ENCODE measurements around the gene F2RL3. TPM values are rescaled to one million over a fixed set of nuclear protein-coding genes. Genes with fewer than 3 reads are reported as not detected.

Gene F2RL3
- total RNA-seq, 1 donor from 2014 or later: not detected

DNA sequence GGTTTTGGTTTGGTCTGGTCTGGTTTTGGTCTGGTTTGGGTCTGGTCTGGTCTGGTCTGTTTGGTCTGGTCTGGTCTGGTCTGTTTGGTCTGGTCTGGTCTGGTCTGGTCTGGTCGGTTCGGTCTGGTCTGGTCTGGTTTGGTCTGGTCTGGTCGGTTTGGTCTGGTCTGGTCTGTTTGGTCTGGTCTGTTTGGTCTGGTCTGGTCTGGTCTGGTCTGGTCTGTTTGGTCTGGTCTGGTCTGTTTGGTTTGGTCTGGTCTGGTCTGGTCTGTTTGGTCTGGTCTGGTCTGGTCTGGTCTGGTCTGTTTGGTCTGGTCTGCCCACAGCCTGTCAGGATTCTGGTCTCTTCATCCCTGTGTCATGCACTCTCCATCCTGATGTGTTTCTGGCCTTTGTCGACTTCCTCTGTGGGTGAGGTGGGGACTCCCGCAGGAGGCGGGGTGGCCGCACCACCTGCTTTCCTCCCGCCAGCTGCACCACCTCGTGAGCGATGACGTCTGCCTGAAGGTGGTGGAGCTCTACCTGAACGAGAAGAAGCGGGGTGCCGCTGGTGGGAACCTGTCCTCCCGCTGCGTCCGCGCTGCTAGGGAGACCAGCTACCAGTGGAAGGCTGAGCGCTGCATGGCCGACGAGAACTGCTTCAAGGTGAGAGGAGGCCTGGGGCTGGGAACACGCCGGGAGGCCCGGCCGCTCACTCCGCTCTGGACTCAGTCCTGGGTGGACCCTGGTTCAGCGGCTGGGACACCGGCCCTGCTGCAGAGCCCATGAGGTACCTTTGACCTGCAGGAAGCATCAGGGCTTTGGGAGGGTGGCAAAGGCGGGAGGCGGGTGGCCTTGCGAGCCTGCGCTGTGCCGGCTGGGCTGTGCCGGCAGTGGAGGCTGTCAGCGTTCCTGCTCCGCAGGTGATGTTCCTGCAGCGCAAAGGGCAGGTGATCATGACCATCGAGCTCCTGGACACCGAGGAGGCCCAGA, 12.9 kb upstream of the F2RL3 start:
- TF ChIP-seq, protein P1, sequence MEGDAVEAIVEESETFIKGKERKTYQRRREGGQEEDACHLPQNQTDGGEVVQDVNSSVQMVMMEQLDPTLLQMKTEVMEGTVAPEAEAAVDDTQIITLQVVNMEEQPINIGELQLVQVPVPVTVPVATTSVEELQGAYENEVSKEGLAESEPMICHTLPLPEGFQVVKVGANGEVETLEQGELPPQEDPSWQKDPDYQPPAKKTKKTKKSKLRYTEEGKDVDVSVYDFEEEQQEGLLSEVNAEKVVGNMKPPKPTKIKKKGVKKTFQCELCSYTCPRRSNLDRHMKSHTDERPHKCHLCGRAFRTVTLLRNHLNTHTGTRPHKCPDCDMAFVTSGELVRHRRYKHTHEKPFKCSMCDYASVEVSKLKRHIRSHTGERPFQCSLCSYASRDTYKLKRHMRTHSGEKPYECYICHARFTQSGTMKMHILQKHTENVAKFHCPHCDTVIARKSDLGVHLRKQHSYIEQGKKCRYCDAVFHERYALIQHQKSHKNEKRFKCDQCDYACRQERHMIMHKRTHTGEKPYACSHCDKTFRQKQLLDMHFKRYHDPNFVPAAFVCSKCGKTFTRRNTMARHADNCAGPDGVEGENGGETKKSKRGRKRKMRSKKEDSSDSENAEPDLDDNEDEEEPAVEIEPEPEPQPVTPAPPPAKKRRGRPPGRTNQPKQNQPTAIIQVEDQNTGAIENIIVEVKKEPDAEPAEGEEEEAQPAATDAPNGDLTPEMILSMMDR (IDR thresholded peaks at IDR 0.05; ENCODE audit: insufficient read depth, low read depth, low read length): no peak
- TF ChIP-seq EZH2 (IDR thresholded peaks at IDR 0.05; ENCODE audit: insufficient read depth, low read length): no peak
- Histone ChIP-seq H3K4me1 (ENCODE audit: insufficient read depth, low read length) (peaks cover 14% of the 10 kb centered on the region), H3K79me2 (ENCODE audit: insufficient read depth, low read length) (peaks cover 29% of the 10 kb centered on the region), H3K27ac (ENCODE audit: low read depth, low read length) (no peak overlapping the region), H3K4me2 (ENCODE audit: low read length) (no peak overlapping the region), H3K36me3 (ENCODE audit: insufficient read depth, low read length) (peaks cover 9% of the 10 kb centered on the region), H3K27me3 (ENCODE audit: insufficient read depth, low read length) (no peaks in the 10 kb centered on the region), H3K9ac (ENCODE audit: low read length) (no peak overlapping the region), H4K20me1 (ENCODE audit: insufficient read depth, low read length) (peaks cover 70% of the 10 kb centered on the region), H3K9me3 (ENCODE audit: insufficient read depth, low read depth, low read length) (no peaks in the 10 kb centered on the region), H3K4me3 (ENCODE audit: insufficient read depth, low read depth, low read length) (no peak overlapping the region), H2AFZ (ENCODE audit: low read depth, low read length) (no peak overlapping the region)
- DNase-seq (ENCODE audit: low read depth) (no peak), FAIRE-seq (no peak)
- Mint-ChIP-seq H3K36me3 (ENCODE audit: low read depth, unreplicated experiment) (peaks cover 48% of the 10 kb centered on the region), H3K9me3 (ENCODE audit: unreplicated experiment) (peaks cover 12% of the 10 kb centered on the region), H3K4me3 (ENCODE audit: unreplicated experiment) (no peak overlapping the region), H3K27ac (ENCODE audit: unreplicated experiment) (peak overlapping the region; percentile 34), H3K27me3 (ENCODE audit: low read depth, unreplicated experiment) (no peaks in the 10 kb centered on the region), H3K4me1 (ENCODE audit: low read depth, unreplicated experiment) (peaks cover 10% of the 10 kb centered on the region)

DNA sequence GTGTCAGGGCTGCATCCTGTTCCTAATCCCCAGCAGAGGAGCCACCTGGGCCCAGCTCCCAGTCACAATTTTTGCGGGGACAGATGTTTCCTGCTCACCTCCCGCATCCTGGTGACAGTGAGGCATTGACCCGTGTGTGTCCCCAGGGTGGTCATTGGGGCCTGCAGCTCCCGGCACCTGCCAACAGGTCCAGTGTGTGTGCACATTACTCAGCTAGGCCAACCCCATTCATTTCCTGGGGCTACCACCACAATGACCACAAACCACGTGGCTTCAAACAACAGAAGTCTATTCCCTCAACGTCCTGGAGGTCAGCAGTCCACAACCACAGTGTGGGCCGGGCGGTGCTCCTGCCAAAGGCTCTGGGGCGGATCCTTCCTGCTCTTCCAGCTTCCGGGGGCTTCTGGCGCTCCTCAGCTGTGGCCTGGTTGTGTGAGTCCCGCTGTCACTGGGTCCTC, 11.9 kb upstream of the F2RL3 start:
- no peak overlapping the region for H3K9ac ChIP-seq (ENCODE audit: low read length)
- TF ChIP-seq EZH2 (IDR thresholded peaks at IDR 0.05; ENCODE audit: insufficient read depth, low read length): no peak
- H2AFZ ChIP-seq (ENCODE audit: low read depth, low read length): no peak overlapping the region
- no peaks in the 10 kb centered on the region for H3K27me3 Mint-ChIP-seq (ENCODE audit: low read depth, unreplicated experiment)
- H3K36me3 Mint-ChIP-seq (ENCODE audit: low read depth, unreplicated experiment): peaks cover 50% of the 10 kb centered on the region
- H3K27me3 ChIP-seq (ENCODE audit: insufficient read depth, low read length): no peaks in the 10 kb centered on the region
- peak; percentile 84 for DNase-seq (ENCODE audit: low read depth)
- no peak for FAIRE-seq
- peaks cover 10% of the 10 kb centered on the region for H3K4me1 Mint-ChIP-seq (ENCODE audit: low read depth, unreplicated experiment)
- H3K9me3 ChIP-seq (ENCODE audit: insufficient read depth, low read depth, low read length): peaks cover 3% of the 10 kb centered on the region
- H3K4me3 ChIP-seq (ENCODE audit: insufficient read depth, low read depth, low read length): no peak overlapping the region
- peaks cover 63% of the 10 kb centered on the region for H4K20me1 ChIP-seq (ENCODE audit: insufficient read depth, low read length)
- H3K79me2 ChIP-seq (ENCODE audit: insufficient read depth, low read length): peaks cover 29% of the 10 kb centered on the region
- peaks cover 14% of the 10 kb centered on the region for H3K9me3 Mint-ChIP-seq (ENCODE audit: unreplicated experiment)
- peaks cover 14% of the 10 kb centered on the region for H3K4me1 ChIP-seq (ENCODE audit: insufficient read depth, low read length)
- H3K4me2 ChIP-seq (ENCODE audit: low read length): peak overlapping the region; percentile 11
- no peak overlapping the region for H3K4me3 Mint-ChIP-seq (ENCODE audit: unreplicated experiment)
- peaks cover 3% of the 10 kb centered on the region for H3K36me3 ChIP-seq (ENCODE audit: insufficient read depth, low read length)
- H3K27ac Mint-ChIP-seq (ENCODE audit: unreplicated experiment): no peak overlapping the region
- H3K27ac ChIP-seq (ENCODE audit: low read depth, low read length): no peak overlapping the region

DNA sequence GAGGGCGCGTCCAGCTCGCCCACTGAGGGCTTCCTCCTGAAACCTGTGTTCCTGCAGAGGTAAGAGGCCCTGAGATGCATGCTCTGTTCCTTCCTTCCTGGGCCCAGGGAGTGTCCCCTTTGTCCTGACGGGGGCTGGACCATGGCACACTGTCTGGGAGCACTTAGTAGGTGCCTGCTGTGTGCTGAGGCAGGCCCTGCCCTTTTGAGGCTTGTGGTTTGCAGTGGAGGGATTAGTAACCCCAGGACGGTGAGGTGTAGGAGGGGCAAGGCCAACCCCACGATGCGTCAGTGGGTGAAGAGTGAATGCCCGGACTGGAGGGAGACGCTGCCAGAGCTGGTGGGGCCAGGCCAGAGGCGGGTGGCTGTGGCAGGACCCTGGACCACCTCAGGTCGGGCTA, 11.2 kb upstream of the F2RL3 start:
- H3K9me3 Mint-ChIP-seq (ENCODE audit: unreplicated experiment): peaks cover 18% of the 10 kb centered on the region
- Histone ChIP-seq H3K36me3 (ENCODE audit: insufficient read depth, low read length) (peaks cover 2% of the 10 kb centered on the region), H3K27me3 (ENCODE audit: insufficient read depth, low read length) (no peaks in the 10 kb centered on the region), H3K4me1 (ENCODE audit: insufficient read depth, low read length) (peaks cover 14% of the 10 kb centered on the region), H3K9ac (ENCODE audit: low read length) (no peak overlapping the region), H2AFZ (ENCODE audit: low read depth, low read length) (no peak overlapping the region), H3K9me3 (ENCODE audit: insufficient read depth, low read depth, low read length) (peaks cover 4% of the 10 kb centered on the region), H3K27ac (ENCODE audit: low read depth, low read length) (no peak overlapping the region), H3K4me2 (ENCODE audit: low read length) (no peak overlapping the region), H3K4me3 (ENCODE audit: insufficient read depth, low read depth, low read length) (no peak overlapping the region), H3K79me2 (ENCODE audit: insufficient read depth, low read length) (peaks cover 29% of the 10 kb centered on the region), H4K20me1 (ENCODE audit: insufficient read depth, low read length) (peaks cover 57% of the 10 kb centered on the region)
- peaks cover 51% of the 10 kb centered on the region for H3K36me3 Mint-ChIP-seq (ENCODE audit: low read depth, unreplicated experiment)
- FAIRE-seq (no peak), DNase-seq (ENCODE audit: low read depth) (peak; percentile 11)
- H3K4me3 Mint-ChIP-seq (ENCODE audit: unreplicated experiment): no peak overlapping the region
- H3K4me1 Mint-ChIP-seq (ENCODE audit: low read depth, unreplicated experiment): peaks cover 10% of the 10 kb centered on the region
- no peak for TF ChIP-seq EZH2 (IDR thresholded peaks at IDR 0.05; ENCODE audit: insufficient read depth, low read length)
- TF ChIP-seq, protein P1 (IDR thresholded peaks at IDR 0.05; ENCODE audit: insufficient read depth, low read depth, low read length): no peak
- H3K27ac Mint-ChIP-seq (ENCODE audit: unreplicated experiment): no peak overlapping the region
- H3K27me3 Mint-ChIP-seq (ENCODE audit: low read depth, unreplicated experiment): no peaks in the 10 kb centered on the region
